Mesenchymal stem cell (in vitro differentiated cells and primary cell): ENCODE measurements around the gene SUMO3.

Experiments used
- DNase-seq: peaks from one replicate; pipeline ENCODE4 v3.0.0-alpha.2; 2013
- H2AFZ ChIP-seq: one replicate; pipeline ENCODE4 v1.6.1; 2013; ENCODE audit warnings: low read depth, mild to moderate bottlenecking, control low read depth, inconsistent platforms, low read length, moderate library complexity
- H2AK5ac ChIP-seq: 2 replicates; pipeline ENCODE4 v1.6.1; 2013; ENCODE audit warnings: low read length, moderate library complexity, mild to moderate bottlenecking, inconsistent platforms; ENCODE audit not compliant: severe bottlenecking
- H2BK120ac ChIP-seq: one replicate; pipeline ENCODE4 v1.6.1; 2013; ENCODE audit warnings: low read depth, mild to moderate bottlenecking, inconsistent platforms, low read length, moderate library complexity
- H2BK12ac ChIP-seq, 2 experiments: one replicate each; pipeline ENCODE4 v1.6.1; 2013; ENCODE audit warnings: inconsistent platforms in 2 of 2, low read length in 2 of 2, mild to moderate bottlenecking in 2 of 2, moderate library complexity in 2 of 2, control low read depth in 1 of 2
- H2BK15ac ChIP-seq: one replicate; pipeline ENCODE4 v1.6.1; 2013; ENCODE audit warnings: mild to moderate bottlenecking, low read depth, inconsistent platforms; ENCODE audit not compliant: poor library complexity, severe bottlenecking
- H2BK5ac ChIP-seq: 2 replicates; pipeline ENCODE4 v1.6.1; 2013; ENCODE audit warnings: low read depth, mild to moderate bottlenecking, low read length, control low read depth, inconsistent platforms; ENCODE audit not compliant: poor library complexity, severe bottlenecking
- H3K14ac ChIP-seq, 2 experiments: one replicate each; pipeline ENCODE4 v1.6.1; 2013; ENCODE audit warnings: inconsistent platforms in 2 of 2, low read length in 2 of 2, control low read depth in 1 of 2, mild to moderate bottlenecking in 1 of 2, moderate library complexity in 1 of 2
- H3K18ac ChIP-seq, 2 experiments: one replicate each; pipeline ENCODE4 v1.6.1; 2013; ENCODE audit warnings: inconsistent platforms in 2 of 2, low read length in 2 of 2, control low read depth in 1 of 2, low read depth in 1 of 2, mild to moderate bottlenecking in 1 of 2
- H3K23ac ChIP-seq, 2 experiments: one replicate each; pipeline ENCODE4 v1.6.1; 2013; ENCODE audit warnings: inconsistent platforms in 2 of 2, low read length in 2 of 2, mild to moderate bottlenecking in 2 of 2, moderate library complexity in 2 of 2, control low read depth in 1 of 2
- H3K27ac ChIP-seq: 2 replicates; pipeline ENCODE4 v1.5.1; 2013; ENCODE audit warnings: mild to moderate bottlenecking, moderate library complexity, low read length, control low read depth, inconsistent platforms; ENCODE audit not compliant: poor library complexity, severe bottlenecking
- H3K27me3 ChIP-seq, 2 experiments: 2 replicates each; pipeline versions ENCODE4 v1.6.1 to v1.7.0; 2013; ENCODE audit warnings: low read length in 2 of 2, mild to moderate bottlenecking in 2 of 2, moderate library complexity in 2 of 2, control low read depth in 1 of 2, inconsistent platforms in 1 of 2; ENCODE audit not compliant: control insufficient read depth in 1 of 2, insufficient read depth in 1 of 2
- H3K36me3 ChIP-seq, 2 experiments: 2 replicates each; pipeline versions ENCODE4 v1.6.1 to v1.7.0; 2013; ENCODE audit warnings: low read length in 2 of 2, control low read depth in 1 of 2, inconsistent platforms in 1 of 2, low read depth in 1 of 2, mild to moderate bottlenecking in 1 of 2; ENCODE audit not compliant: insufficient read depth in 2 of 2, control insufficient read depth in 1 of 2
- H3K4ac ChIP-seq, 2 experiments: one replicate each; pipeline ENCODE4 v1.6.1; 2013; ENCODE audit warnings: inconsistent platforms in 2 of 2, low read length in 2 of 2, mild to moderate bottlenecking in 2 of 2, moderate library complexity in 2 of 2, control low read depth in 1 of 2, low read depth in 1 of 2
- H3K4me1 ChIP-seq: 2 replicates; pipeline ENCODE4 v1.6.1; 2013; ENCODE audit warnings: low read depth, low read length, control low read depth; ENCODE audit not compliant: control insufficient read depth, insufficient read depth
- H3K4me2 ChIP-seq: 2 replicates; pipeline ENCODE4 v1.6.1; 2013; ENCODE audit warnings: low read length, mild to moderate bottlenecking, inconsistent platforms; ENCODE audit not compliant: poor library complexity, severe bottlenecking
- H3K4me3 ChIP-seq, 2 experiments: 2 replicates each; pipeline versions ENCODE4 v1.5.1 to v1.7.0; 2013; ENCODE audit warnings: low read length in 2 of 2, mild to moderate bottlenecking in 2 of 2, control low read depth in 1 of 2, low read depth in 1 of 2; ENCODE audit not compliant: insufficient read depth in 1 of 2
- H3K79me1 ChIP-seq: replicated peaks from 2 replicates; pipeline ENCODE4 v1.6.1; 2013; ENCODE audit warnings: mild to moderate bottlenecking, control low read depth, low read length, inconsistent platforms; ENCODE audit not compliant: poor library complexity, severe bottlenecking
- H3K9ac ChIP-seq: 2 replicates; pipeline ENCODE4 v1.7.0; 2013; ENCODE audit warnings: mild to moderate bottlenecking, low read length, moderate library complexity
- H3K9me3 ChIP-seq: 2 replicates; pipeline ENCODE4 v1.7.0; 2013; ENCODE audit warnings: mild to moderate bottlenecking, low read length; ENCODE audit not compliant: control insufficient read depth
- H4K8ac ChIP-seq: one replicate; pipeline ENCODE4 v1.6.1; 2013; ENCODE audit warnings: inconsistent platforms, mild to moderate bottlenecking, low read length, moderate library complexity
- H4K91ac ChIP-seq: one replicate; pipeline ENCODE4 v1.6.1; 2013; ENCODE audit warnings: mild to moderate bottlenecking, low read length, inconsistent platforms
- WGBS: methylation state at CpG from one replicate; pipeline ENCODE4 v1.1.7; 2013; ENCODE audit warnings: mixed read lengths; 5-methylcytosine and 5-hydroxymethylcytosine counted together

The SUMO3 gene

GRCh38 chr21:44778983-44779382 lies 38.9 kb downstream of the SUMO3 start:
- no peak overlapping the region for H3K9ac ChIP-seq
- H3K18ac ChIP-seq: no peak overlapping the region
- no peak overlapping the region for H3K27ac ChIP-seq
- H3K9me3 ChIP-seq: no peaks in the 10 kb centered on the region
- no peak overlapping the region for H2BK12ac ChIP-seq
- WGBS: 97% methylated on average over 6 of the region's 6 CpGs
- H3K4ac ChIP-seq: no peak overlapping the region
- no peak overlapping the region for H4K91ac ChIP-seq
- DNase-seq: no peak
- H2AK5ac ChIP-seq: peak overlapping the region; percentile 54
- H3K4me3 ChIP-seq: no peak overlapping the region
- no peaks in the 10 kb centered on the region for H3K27me3 ChIP-seq
- no peak overlapping the region for H2AFZ ChIP-seq
- H3K4me2 ChIP-seq: no peak overlapping the region
- peaks cover 11% of the 10 kb centered on the region for H3K4me1 ChIP-seq
- H3K14ac ChIP-seq: no peak overlapping the region
- H3K23ac ChIP-seq: no peak overlapping the region
- no peak overlapping the region for H2BK120ac ChIP-seq
- H3K79me1 ChIP-seq: peaks cover 31% of the 10 kb centered on the region
- H2BK5ac ChIP-seq: no peak overlapping the region
- no peak overlapping the region for H2BK15ac ChIP-seq
- no peak overlapping the region for H4K8ac ChIP-seq
- peaks cover 26 to 60% of the 10 kb centered on the region in 2 experiments for H3K36me3 ChIP-seq

DNA sequence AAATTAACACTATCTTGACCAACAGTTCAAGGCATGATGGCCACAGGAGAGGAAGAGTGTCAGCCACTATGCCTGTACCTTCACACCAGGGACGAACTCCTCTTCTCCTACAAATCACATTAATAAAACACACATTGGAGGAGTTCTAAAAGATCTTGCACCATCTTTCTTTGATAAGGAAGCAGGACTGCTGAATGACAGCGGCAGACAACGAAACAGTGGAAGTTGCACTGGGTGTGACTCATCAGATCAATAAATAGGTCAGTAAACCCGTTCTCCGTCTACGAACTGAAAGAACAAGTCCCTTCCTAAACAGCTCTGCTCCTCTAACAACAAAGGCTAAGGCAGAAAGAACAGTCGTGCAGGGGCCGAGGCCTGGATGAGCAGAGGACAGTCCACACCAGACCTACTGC lies 39.4 kb downstream of the SUMO3 start:
- H2AK5ac ChIP-seq: no peak overlapping the region
- H3K14ac ChIP-seq: no peak overlapping the region
- H3K9me3 ChIP-seq: no peaks in the 10 kb centered on the region
- no peak overlapping the region for H3K9ac ChIP-seq
- no peak overlapping the region for H2AFZ ChIP-seq
- H2BK12ac ChIP-seq: no peak overlapping the region
- no peaks in the 10 kb centered on the region for H3K27me3 ChIP-seq
- no peak overlapping the region for H2BK5ac ChIP-seq
- no peak for DNase-seq
- no peak overlapping the region for H4K8ac ChIP-seq
- peaks cover 26 to 63% of the 10 kb centered on the region in 2 experiments for H3K36me3 ChIP-seq
- H2BK15ac ChIP-seq: no peak overlapping the region
- H3K4me1 ChIP-seq: peaks cover 13% of the 10 kb centered on the region
- 91% methylated on average over 8 of the region's 8 CpGs for WGBS
- no peak overlapping the region for H3K27ac ChIP-seq
- no peak overlapping the region for H3K18ac ChIP-seq
- H3K4ac ChIP-seq: no peak overlapping the region
- H3K4me3 ChIP-seq: no peak overlapping the region
- H4K91ac ChIP-seq: no peak overlapping the region
- no peak overlapping the region for H3K4me2 ChIP-seq
- H3K23ac ChIP-seq: no peak overlapping the region
- no peak overlapping the region for H2BK120ac ChIP-seq
- peaks cover 28% of the 10 kb centered on the region for H3K79me1 ChIP-seq

DNA sequence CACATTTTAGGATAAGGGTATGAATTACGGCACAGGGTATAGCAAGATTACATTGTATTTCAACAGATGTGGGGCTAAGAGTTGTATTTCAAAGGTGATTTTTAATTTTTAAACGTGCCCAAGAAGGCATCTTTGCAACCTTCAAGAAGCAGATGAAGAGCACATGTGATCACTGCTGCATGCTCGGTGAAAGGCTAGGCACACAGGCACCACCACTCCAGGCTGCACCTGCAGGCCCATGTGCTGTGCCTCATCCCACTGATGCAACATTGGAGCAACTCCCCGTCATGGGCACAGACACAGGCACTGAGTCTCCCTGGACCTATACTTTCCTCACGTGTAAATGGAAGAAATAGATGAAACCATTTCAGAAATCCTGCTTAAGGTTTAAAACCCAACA lies 39.8 kb downstream of the SUMO3 start:
- Histone ChIP-seq H3K36me3 (peaks cover 26 to 63% of the 10 kb centered on the region in 2 experiments), H3K4me3 (no peak overlapping the region), H2BK5ac (no peak overlapping the region), H3K18ac (no peak overlapping the region), H4K8ac (no peak overlapping the region), H2AFZ (no peak overlapping the region), H3K9ac (no peak overlapping the region), H3K9me3 (no peaks in the 10 kb centered on the region), H3K14ac (no peak overlapping the region), H4K91ac (no peak overlapping the region), H3K27me3 (no peaks in the 10 kb centered on the region), H2AK5ac (no peak overlapping the region), H3K4me1 (peaks cover 17% of the 10 kb centered on the region), H3K23ac (no peak overlapping the region), H2BK12ac (no peak overlapping the region), H3K27ac (no peak overlapping the region), H3K4ac (no peak overlapping the region), H2BK15ac (no peak overlapping the region), H3K79me1 (peaks cover 24% of the 10 kb centered on the region), H2BK120ac (no peak overlapping the region), H3K4me2 (no peak overlapping the region)
- 97% methylated on average over 5 of the region's 5 CpGs for WGBS
- no peak for DNase-seq

GRCh38 chr21:44774972-44775371 lies 42.9 kb downstream of the SUMO3 start:
- Histone ChIP-seq H2BK15ac (no peak overlapping the region), H3K27ac (no peak overlapping the region), H3K9ac (no peak overlapping the region), H3K9me3 (no peaks in the 10 kb centered on the region), H4K91ac (no peak overlapping the region), H3K27me3 (no peaks in the 10 kb centered on the region), H3K4me2 (no peak overlapping the region), H3K14ac (no peak overlapping the region), H3K18ac (no peak overlapping the region), H2BK120ac (no peak overlapping the region), H3K4ac (no peak overlapping the region), H3K4me3 (no peak overlapping the region), H2BK5ac (no peak overlapping the region), H3K36me3 (peaks cover 41 to 78% of the 10 kb centered on the region in 2 experiments), H4K8ac (no peak overlapping the region), H2AK5ac (peak overlapping the region; percentile 76), H2BK12ac (no peak overlapping the region), H3K79me1 (peaks cover 23% of the 10 kb centered on the region), H3K23ac (no peak overlapping the region), H3K4me1 (peaks cover 28% of the 10 kb centered on the region), H2AFZ (no peak overlapping the region)
- 90% methylated on average over 8 of the region's 8 CpGs for WGBS
- DNase-seq: no peak
